Right hindlimb (tissue), 1 donor: Measurements from ENCODE around the gene MYO10.

Experiments
- DNase-seq: peaks from one replicate; pipeline ENCODE4 v3.0.0-alpha.2; 2018

The MYO10 gene

GRCh38 chr5:16806711-16807546 is 129.2 kb downstream of the MYO10 start:
- DNase-seq: peak; percentile 35

DNA sequence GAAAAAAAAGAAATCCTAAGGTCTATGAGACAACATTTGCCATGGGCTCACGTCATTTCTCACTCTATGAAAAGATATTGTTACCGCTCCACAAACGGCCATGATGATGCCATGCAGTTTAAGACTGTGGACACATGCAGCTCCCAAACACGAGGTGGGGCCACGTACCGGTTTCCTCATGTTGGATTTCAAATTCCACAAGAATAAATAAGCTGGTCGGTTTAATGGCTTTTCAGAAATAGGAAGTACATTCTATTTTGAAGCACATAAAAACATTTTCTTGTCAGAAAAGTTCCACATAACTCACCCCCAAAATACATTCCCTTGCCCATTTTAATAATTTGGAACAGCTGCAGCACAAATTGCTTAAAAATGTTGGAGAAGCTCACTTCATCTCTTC is 130.6 kb downstream of the MYO10 start:
- no peak for DNase-seq

- DNase-seq: no peak
Observed at GRCh38 chr5:16803831-16804230, 132.3 kb downstream of the MYO10 start.

- DNase-seq: no peak
Observed at GRCh38 chr5:16800477-16800876, 135.6 kb downstream of the MYO10 start.

- no peak for DNase-seq
Observed at GRCh38 chr5:16799796-16800195, 136.3 kb downstream of the MYO10 start.

GRCh38 chr5:16797951-16798350 is 138.1 kb downstream of the MYO10 start:
- no peak for DNase-seq

- no peak for DNase-seq
Observed at GRCh38 chr5:16794269-16794913, 141.7 kb downstream of the MYO10 start.

GRCh38 chr5:16792598-16793275 is 143.4 kb downstream of the MYO10 start:
- no peak for DNase-seq

GRCh38 chr5:16791904-16792597 is 144.0 kb downstream of the MYO10 start:
- DNase-seq: no peak

DNA sequence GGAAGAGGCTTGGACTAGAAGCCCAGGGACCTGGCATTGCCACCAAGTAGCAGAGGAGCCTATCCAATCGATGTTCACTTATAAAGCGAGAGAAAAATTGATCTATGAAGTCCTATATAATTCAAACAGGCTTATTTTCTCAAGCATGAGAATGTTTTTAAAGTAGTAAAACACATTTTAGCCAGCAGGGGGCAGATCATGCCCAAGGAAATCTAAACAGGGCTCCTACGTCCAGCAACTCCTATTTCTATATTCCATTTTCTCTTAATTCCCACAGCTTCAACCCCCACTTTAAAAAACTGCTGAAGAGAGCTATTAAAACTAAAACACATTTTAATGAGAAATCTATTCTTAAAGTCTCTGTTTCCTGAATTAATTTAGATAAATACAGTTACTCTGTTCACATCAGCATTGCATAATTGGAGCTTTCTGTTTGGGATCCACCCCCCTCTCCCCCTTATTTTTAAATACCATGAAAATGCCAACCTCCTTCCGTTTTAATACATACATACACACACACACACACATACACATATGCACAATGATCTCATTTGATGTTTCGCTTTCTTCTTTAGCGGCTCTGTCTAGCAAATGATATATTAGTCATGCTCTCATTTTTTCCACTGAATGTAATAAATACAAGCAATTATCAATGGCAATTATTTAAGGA is 144.9 kb downstream of the MYO10 start:
- no peak for DNase-seq

GRCh38 chr5:16788957-16789356 is 147.1 kb downstream of the MYO10 start:
- DNase-seq: no peak

GRCh38 chr5:16787278-16787677 is 148.8 kb downstream of the MYO10 start:
- DNase-seq: no peak

- no peak for DNase-seq
Observed at GRCh38 chr5:16784843-16785791, 151.0 kb downstream of the MYO10 start.

DNA sequence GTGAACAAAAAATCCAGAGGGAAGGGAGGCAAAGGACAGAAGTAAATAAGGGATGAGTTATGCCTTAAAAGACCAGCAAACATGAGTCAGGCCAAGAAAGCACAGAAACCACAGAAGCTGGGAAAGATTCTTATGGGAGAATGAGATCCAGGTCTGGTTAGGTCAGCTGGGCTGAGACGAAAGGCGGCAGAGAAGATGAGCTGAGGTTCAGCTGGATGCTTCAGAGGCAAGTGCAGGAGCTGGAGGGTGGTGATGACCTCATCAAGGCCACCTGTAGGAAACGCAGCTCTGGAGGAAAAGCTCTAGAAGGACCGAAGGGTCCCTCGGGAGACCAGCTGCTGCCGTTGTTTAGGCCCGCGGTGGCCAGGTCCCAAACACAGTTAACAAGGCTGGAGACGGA is 152.0 kb downstream of the MYO10 start:
- DNase-seq: peak; percentile 39

DNA sequence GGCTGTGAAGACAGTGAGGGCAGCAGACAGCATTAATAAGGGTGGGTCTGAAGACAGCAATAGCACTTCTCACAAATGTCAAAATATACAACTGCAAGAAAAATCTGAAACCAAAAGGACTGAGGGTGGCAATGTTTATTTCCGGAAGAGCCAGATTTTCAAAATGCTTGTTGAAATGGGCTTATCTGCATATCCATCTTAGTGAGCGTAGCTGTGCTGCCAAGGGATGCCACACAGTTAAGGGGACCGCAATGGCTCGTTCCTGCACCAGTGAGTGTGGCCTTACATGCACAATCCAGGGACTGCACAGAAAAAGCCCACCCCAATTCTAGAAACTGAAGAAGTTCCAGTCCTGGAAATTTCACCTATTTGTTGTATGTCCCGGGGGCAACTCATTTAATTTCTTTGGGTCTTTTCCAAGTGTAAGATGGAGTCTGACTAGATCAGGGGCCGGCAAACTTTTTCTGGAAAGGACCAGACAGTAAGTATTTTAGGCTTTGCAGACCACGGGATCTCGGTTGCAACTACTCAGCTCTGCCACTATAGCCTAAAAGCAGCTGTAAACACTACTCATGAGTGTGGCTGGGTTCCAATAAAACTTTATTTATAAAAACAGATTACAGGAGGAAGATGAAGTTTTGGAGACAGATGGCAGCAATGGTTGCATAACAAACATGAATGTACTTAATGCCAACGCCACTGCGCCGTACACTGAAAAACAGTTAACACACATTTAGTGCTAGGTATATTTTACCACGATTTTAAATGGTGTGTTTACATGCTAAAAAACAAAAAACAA is 154.1 kb downstream of the MYO10 start:
- no peak for DNase-seq

GRCh38 chr5:16780325-16780724 is 155.8 kb downstream of the MYO10 start:
- DNase-seq: no peak

- DNase-seq: no peak
Observed at GRCh38 chr5:16777432-16777831, 158.7 kb downstream of the MYO10 start.

DNA sequence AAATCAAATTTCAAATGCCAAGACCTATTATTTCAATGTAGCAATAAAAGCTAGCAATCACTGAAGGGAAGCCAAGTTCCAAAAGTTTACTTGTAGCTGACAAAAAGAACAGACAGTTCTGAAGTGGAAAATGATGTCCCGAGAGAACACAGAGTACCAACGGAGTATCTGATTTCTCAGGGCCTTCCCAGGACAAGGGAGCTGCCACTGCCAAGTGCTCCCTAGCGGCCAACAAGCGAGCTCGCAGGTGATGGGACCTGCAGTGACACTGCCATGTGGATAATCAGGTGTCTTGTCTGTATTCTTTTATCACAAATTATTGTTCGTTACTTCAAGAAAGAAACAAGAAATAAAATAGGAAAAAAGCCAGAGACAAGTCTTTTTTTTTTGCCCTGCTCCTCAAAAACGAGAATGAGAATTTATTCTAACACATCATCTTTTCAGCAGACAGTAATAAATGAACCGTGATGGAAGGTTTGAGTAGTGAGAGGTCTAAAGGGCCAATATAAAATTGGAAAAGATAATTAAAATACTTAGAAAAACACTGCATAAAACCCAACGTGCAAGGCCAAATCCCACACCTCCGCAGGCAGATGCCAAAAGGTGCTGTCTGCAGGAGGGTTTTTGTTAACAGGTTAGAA is 159.4 kb downstream of the MYO10 start:
- DNase-seq: no peak

GRCh38 chr5:16774806-16775205 is 161.3 kb downstream of the MYO10 start:
- no peak for DNase-seq

DNA sequence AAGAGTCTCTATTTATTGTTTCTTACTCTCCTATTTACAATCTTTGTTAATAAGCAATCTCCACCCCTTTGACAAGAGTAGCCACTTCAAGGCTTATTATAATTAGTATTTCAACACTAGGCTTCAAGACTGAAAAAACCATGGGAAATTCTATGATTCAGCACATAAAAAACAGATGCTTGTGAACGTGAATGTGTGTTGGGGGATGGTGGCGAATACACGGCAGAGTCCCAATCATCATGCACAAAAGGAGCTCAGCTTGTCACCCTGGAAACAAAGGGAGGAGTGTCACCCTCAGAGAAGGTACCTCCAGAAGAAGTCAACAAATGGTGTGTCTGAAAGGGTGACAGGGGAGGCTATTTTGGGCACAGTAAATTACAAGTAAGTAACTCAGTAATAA is 162.1 kb downstream of the MYO10 start:
- DNase-seq: no peak
